GM12874 (cell line): ENCODE data around the gene ISG15.

Source experiments
- CTCF ChIP-seq: IDR thresholded peaks from 2 replicates; pipeline ENCODE4 v1.5.1; 2011; ENCODE audit warnings: low read depth, mild to moderate bottlenecking, control low read depth, low read length, moderate library complexity; ENCODE audit not compliant: insufficient read depth

Gene ISG15

DNA sequence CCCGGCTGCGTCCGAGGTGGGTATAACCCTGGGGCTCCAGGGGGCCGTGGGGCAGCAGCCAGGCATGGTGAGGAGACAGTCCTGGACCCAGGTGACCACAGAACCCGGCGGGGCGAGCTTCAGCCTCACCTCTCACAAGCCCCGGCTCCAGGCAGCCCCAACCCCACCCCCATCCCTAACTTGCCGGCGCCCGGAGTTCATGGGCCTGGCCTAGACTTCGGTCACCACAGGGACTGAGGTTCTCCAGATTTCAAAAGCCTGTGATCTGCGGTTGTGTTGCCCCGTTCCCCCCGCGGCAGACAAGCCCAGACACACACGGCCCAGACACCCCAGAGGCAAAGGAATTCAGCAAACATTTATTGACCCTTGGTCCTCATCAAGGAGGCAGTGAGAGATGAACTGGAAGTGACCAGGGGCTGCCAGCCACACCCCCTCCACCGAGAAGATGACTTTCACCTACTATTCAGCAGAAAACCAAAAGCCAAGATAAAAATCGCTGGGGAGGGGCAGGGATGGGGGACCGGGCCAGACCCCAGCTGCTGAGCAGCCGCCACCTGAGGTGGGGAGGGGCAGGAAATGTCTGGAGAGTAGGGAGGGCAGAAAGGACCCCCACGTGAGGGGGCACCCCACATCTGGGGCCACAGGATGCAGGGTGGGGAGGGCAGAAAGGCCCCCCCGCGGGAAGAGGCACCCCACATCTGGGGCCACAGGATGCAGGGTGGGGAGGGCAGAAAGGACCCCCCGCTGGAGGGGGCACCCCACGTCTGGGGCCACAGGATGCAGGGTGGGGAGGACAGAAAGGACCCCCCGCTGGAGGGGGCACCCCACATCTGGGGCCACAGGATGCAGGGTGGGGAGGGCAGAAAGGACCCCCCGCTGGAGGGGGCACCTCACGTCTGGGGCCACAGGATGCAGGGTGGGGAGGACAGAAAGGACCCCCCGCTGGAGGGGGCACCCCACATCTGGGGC is 17.3 kb upstream of the ISG15 start:
- TF ChIP-seq CTCF: no peak

DNA sequence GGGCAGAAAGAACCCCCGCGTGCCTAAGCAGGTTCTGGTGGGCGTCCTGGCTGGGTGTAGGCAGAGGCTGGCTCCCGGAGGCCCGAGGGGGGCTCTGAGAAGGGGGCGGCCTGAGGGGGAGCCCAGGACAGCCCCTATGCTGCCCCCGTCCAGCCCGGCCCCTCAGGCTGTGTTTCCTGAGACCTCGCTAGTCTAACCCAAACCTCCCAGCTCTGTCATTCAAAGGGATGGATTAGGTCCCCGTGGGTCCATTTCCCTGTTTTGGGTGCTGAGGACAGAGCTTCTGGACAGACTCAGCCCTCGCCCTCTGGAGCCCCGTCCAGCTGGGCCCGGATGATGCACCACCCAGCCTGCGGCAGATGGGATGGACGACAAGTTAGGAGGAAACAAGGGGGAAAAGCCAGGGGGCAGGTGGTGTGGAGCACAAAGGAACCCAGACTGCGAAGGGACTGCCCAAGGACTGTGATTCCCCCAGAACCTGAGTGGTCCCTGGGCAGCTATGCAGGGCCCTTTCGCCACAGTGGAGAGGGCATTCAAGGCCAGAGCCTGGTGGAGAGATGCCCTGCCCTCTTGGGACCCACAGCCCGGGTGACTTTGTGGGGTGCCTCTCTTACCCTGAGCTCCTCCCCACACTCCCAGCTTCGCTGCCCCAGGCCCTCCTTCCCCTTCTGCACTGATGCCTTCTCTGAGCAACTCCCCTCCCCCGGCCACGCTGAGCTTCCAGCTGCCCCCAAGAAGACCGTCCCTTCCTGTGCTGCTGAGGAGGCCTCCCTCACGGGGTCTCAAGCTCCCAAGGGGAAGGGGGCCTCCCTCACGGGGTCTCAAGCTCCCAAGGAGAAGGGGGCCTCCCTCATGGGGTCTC is 16.2 kb upstream of the ISG15 start:
- no peak for TF ChIP-seq CTCF

GRCh38 chr1:997713-997992 is 15.6 kb upstream of the ISG15 start:
- TF ChIP-seq CTCF: no peak

DNA sequence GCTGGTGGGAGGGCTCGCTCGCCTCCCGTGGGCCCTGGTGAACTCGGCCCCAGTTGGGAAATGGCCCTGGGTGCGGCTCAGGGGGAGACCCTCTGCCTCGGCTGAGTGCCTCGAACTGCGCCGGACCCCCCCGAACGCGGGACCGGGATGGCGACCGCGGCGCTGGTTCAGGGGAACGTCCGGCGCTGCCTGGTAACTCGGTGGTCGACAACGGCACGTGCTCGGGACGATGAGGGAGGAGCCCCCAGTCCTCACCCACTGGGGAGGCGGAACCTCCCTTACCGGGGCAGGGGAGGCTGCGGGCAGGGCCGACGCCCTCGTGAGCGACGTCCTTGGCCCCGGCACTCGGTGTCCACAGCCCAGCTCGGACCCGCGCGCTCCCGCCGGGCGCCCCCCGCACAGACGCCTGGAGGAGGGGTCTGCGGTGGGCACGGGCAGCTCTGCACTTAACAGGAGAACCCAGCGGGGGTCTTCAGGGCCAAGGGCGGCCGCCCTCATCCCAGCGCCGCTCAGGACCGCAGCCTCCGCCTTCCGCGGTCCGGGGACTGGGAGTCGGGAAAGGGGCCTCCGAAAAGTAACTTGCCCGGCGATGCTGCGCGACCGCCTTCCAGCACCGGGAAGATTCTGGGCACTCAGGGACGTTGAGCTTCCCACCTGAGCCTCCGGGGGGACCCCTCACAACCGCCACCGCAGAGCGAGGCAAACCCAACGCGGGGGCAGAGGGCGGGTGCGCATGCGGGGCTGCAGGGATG is 15.1 kb upstream of the ISG15 start:
- TF ChIP-seq CTCF: no peak

DNA sequence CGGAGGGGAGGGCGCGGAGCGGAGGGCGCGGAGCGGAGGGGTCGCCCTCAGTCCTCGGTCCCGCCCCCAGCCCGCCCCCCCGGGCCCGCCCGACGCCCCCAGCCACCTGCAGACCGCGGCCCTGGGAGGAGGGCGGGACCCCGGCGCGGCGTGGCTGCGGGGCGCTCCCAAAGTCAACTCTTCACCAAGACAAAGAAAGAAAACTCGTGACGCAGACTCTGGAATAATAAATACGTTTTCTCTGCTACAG is 14.6 kb upstream of the ISG15 start:
- no peak for TF ChIP-seq CTCF

- no peak for TF ChIP-seq CTCF
Observed at GRCh38 chr1:998995-999724, 14.1 kb upstream of the ISG15 start.
